Embryonic facial prominence (tissue), 1 donor: ENCODE data around the gene ARSB.
"Not testable (repeated sequence)": the region's sequence is repeated elsewhere in the genome, so short reads cannot be mapped to it uniquely, and the experiment has no call there.

Experiments used
- DNase-seq: peaks from one replicate; pipeline ENCODE4 v3.0.0-alpha.2; 2016; ENCODE audit errors: extremely low spot score

ARSB gene

GRCh38 chr5:78751872-78752271 is 233.2 kb downstream of the ARSB start:
- no peak for DNase-seq

GRCh38 chr5:78750281-78750680 is 234.8 kb downstream of the ARSB start:
- DNase-seq = no peak

- peak; percentile 62 for DNase-seq
Measured at GRCh38 chr5:78747705-78748359, 237.3 kb downstream of the ARSB start.

- no peak for DNase-seq
Measured at GRCh38 chr5:78747055-78747454, 238.1 kb downstream of the ARSB start.

GRCh38 chr5:78746021-78746770 is 238.9 kb downstream of the ARSB start:
- DNase-seq = no peak

- no peak for DNase-seq
Measured at GRCh38 chr5:78744951-78745534, 240.1 kb downstream of the ARSB start.

GRCh38 chr5:78741019-78741418 is 244.1 kb downstream of the ARSB start:
- no peak for DNase-seq

- no peak for DNase-seq
Measured at GRCh38 chr5:78738693-78739300, 246.3 kb downstream of the ARSB start.

- no peak for DNase-seq
Measured at GRCh38 chr5:78738104-78738503, 247.0 kb downstream of the ARSB start.

GRCh38 chr5:78735834-78736463 is 249.2 kb downstream of the ARSB start:
- no peak for DNase-seq

GRCh38 chr5:78734950-78735349 is 250.2 kb downstream of the ARSB start:
- no peak for DNase-seq

GRCh38 chr5:78734094-78734845 is 250.8 kb downstream of the ARSB start:
- no peak for DNase-seq

GRCh38 chr5:78732721-78733120 is 252.4 kb downstream of the ARSB start:
- not testable (repeated sequence) for DNase-seq

GRCh38 chr5:78731884-78732283 is 253.2 kb downstream of the ARSB start:
- no peak for DNase-seq

GRCh38 chr5:78730300-78731094 is 254.6 kb downstream of the ARSB start:
- no peak for DNase-seq

GRCh38 chr5:78727786-78728761 is 257.0 kb downstream of the ARSB start:
- no peak for DNase-seq
